Aorta (tissue), 5 donors: Measurements from ENCODE around the gene RIBC2. TPM values are rescaled to one million over a fixed set of nuclear protein-coding genes. Genes with fewer than 3 reads are reported as not detected.
"Not testable (repeated sequence)": the region's sequence is repeated elsewhere in the genome, so short reads cannot be mapped to it uniquely, and the experiment has no call there.

Experiments used
- ATAC-seq: fragments of 200-7000 bp; cut with Tn5 transposase; one replicate; pipeline ENCODE4 v1.9.1; 2022; ENCODE audit warnings: moderate library complexity; ENCODE audit not compliant: low FRiP score
- DNase-seq, 2 donors: peaks; one replicate each; pipeline ENCODE4 v3.0.0-alpha.2; 2020
- H3K27ac ChIP-seq, 2 donors: one replicate each; pipeline ENCODE4 v1.5.1; 2013; ENCODE audit warnings: low read length in 2 of 2, mild to moderate bottlenecking in 2 of 2, moderate library complexity in 2 of 2, control low read depth in 1 of 2, inconsistent platforms in 1 of 2, low read depth in 1 of 2
- H3K27me3 ChIP-seq, 2 donors: one replicate each; pipeline ENCODE4 v1.6.1; 2013; ENCODE audit warnings: control low read depth in 1 of 2, low read length in 1 of 2, mild to moderate bottlenecking in 1 of 2, moderate library complexity in 1 of 2; ENCODE audit not compliant: insufficient read depth in 2 of 2, control insufficient read depth in 1 of 2
- H3K36me3 ChIP-seq, 2 donors: one replicate each; pipeline ENCODE4 v1.6.1; 2013; ENCODE audit warnings: control low read depth in 1 of 2, low read length in 1 of 2, mild to moderate bottlenecking in 1 of 2; ENCODE audit not compliant: insufficient read depth in 2 of 2, control insufficient read depth in 1 of 2
- H3K4me1 ChIP-seq, 2 donors: one replicate each; pipeline ENCODE4 v1.6.1; 2013; ENCODE audit warnings: low read length in 2 of 2, control low read depth in 1 of 2, mild to moderate bottlenecking in 1 of 2, moderate library complexity in 1 of 2; ENCODE audit not compliant: insufficient read depth in 2 of 2, control insufficient read depth in 1 of 2
- H3K4me3 ChIP-seq, 2 donors: one replicate each; pipeline ENCODE4 v1.5.1; 2013; ENCODE audit warnings: low read length in 2 of 2, control low read depth in 1 of 2, mild to moderate bottlenecking in 1 of 2
- H3K9me3 ChIP-seq: one replicate; pipeline ENCODE4 v1.6.1; 2013; ENCODE audit warnings: mild to moderate bottlenecking, low read length; ENCODE audit not compliant: control insufficient read depth
- WGBS, 2 donors: extraction: QIAGEN DNeasy Blood & Tissue Kit; methylation state at CpG; one replicate each; pipeline ENCODE4 v1.1.7; 2013; 5-methylcytosine and 5-hydroxymethylcytosine counted together
- intact Hi-C, 2 donors: fragments of 100-400 bp; cut with DNase I; formaldehyde crosslinking; loops; one replicate each; pipeline versions ENCODE4 v1.14.2 to v1.15.0; 2022
- polyA plus RNA-seq, 2 donors: library from polyadenylated mRNA; stranded (reverse); fragments of 200-250 nt; gene quantifications; one replicate each; pipeline ENCODE4 v1.2.3, GENCODE V29; 2013
- total RNA-seq, 2 donors: library from RNA; stranded (reverse); fragmentation: NEBNext Ultra II Directional; extraction: Animal tissue kit (Norgen Biotek cat#: 25700); gene quantifications; one replicate each; pipeline ENCODE4 v1.2.1, GENCODE V29; 2021
- donor health status: healthy with polysubstance abuse.
- donor health status: Bipolar disorder and iron deficiency.
- donor health status: DM: no; HTN: no; CAD: no.
- donor health status: DM: no; HTN: no; CAD: no.
- donor health status: DM: yes; HTN: yes; CAD: no.

The RIBC2 gene
- total and polyA plus RNA-seq, 4 donors = 0.31 to 1.2 (median 0.55) TPM; not detected in 1

DNA sequence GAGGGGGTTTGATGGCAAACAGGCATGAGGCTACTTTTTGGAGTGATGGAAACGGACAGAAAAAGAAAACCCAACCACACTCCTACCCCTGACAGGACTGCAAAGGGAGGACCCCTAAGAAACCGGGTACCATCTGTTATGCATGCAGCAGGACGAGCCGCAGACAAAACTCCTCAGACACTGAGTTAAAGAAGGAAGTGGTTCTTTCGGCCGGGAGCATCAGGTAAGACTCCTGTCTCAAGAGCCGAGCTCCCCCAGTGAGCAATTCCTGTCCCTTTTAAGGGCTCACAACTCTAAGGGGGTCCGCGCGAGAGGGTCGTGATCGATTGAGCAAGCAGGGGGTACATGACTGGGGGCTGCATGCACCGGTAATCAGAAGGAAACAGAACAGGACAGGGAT lies 27.2 kb downstream of the RIBC2 start:
- intact Hi-C loops = loop anchor here (1.0 to 2.0 kb wide), 2 partner anchors 113 to 114 kb away; no protein-coding TSS in a partner anchor
- not testable (repeated sequence) for H3K36me3 ChIP-seq, H3K27me3 ChIP-seq, ATAC-seq, DNase-seq, H3K27ac ChIP-seq, H3K4me1 ChIP-seq, H3K9me3 ChIP-seq, H3K4me3 ChIP-seq
- 73 to 75% methylated on average over 13 of the region's 13 CpGs for WGBS, 2 donors

DNA sequence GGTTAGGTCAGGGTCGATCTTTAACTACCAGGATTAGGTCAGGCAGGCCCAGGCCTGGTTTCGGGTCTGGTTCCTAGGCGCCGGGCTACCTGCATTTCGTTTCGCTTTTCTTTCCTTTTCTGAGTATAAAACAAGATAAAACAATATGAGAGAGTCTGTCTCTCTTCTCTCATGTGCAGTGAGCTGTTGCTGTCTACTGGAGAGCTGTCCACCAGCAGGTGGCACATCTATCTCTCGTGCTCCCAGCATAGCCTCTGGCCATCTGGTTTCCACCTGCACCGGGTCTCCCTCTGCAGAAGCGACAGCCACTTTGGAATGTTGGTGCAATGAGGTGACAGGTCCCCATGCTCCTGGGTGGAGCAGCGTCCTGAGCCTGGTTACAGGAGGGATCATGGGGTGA lies 27.6 kb downstream of the RIBC2 start:
- no peaks in the 10 kb centered on the region for H3K36me3 ChIP-seq
- no peak overlapping the region for H3K27ac ChIP-seq
- DNase-seq (peak in 1 of 2 donors; percentile 73), ATAC-seq (peak; percentile 83)
- intact Hi-C loops = loop anchor here (1.0 to 2.0 kb wide), 2 partner anchors 112 to 114 kb away; no protein-coding TSS in a partner anchor
- no peaks in the 10 kb centered on the region for H3K9me3 ChIP-seq
- WGBS, 2 donors = 31 to 37% methylated on average over 10 of the region's 10 CpGs
- no peak overlapping the region for H3K4me3 ChIP-seq
- no peaks in the 10 kb centered on the region for H3K27me3 ChIP-seq
- H3K4me1 ChIP-seq = no peaks in the 10 kb centered on the region

- DNase-seq (no peak), ATAC-seq (no peak)
- Histone ChIP-seq H3K36me3 (no peaks in the 10 kb centered on the region), H3K4me1 (no peaks in the 10 kb centered on the region), H3K4me3 (no peak overlapping the region), H3K27ac (no peak overlapping the region), H3K27me3 (no peaks in the 10 kb centered on the region), H3K9me3 (no peaks in the 10 kb centered on the region)
- 43 to 64% methylated on average over 5 of the region's 5 CpGs for WGBS, 2 donors
- intact Hi-C loops = no loop called here
These were observed 28.6 kb downstream of the RIBC2 start for GRCh38 chr22:45442116-45442515.

GRCh38 chr22:45444168-45444567 lies 30.7 kb downstream of the RIBC2 start:
- ATAC-seq (no peak), DNase-seq (no peak)
- intact Hi-C loops = no loop called here
- H3K36me3 ChIP-seq = no peaks in the 10 kb centered on the region
- no peaks in the 10 kb centered on the region for H3K27me3 ChIP-seq
- no peak overlapping the region for H3K4me3 ChIP-seq
- no peak overlapping the region for H3K27ac ChIP-seq
- H3K4me1 ChIP-seq = no peaks in the 10 kb centered on the region
- 59 to 86% methylated on average over 3 of the region's 3 CpGs for WGBS, 2 donors
- H3K9me3 ChIP-seq = no peaks in the 10 kb centered on the region

- no peak for ATAC-seq
These were observed 31.7 kb downstream of the RIBC2 start for GRCh38 chr22:45445031-45445710.

DNA sequence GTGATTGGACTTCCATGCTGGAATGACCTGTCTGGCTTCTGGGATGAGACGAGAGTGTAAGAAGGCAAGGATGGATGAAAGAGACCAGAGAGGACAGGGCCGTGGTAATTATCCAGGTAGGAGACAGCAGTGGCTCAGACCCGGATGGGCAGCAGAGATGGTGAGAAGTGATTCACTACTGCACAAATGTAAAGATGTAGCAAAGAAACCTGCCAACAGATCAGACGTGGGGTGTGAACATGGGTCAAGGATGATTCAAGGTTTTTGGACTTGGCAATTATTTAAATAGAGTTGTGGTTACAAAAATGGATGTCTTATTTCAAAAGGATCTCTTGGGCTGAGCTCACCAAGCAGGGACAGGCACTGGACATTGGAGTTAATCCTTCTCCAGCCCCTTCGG lies 32.7 kb downstream of the RIBC2 start:
- ATAC-seq = no peak
- Histone ChIP-seq H3K27me3 (no peaks in the 10 kb centered on the region), H3K4me3 (no peak overlapping the region), H3K27ac (no peak overlapping the region), H3K9me3 (no peaks in the 10 kb centered on the region), H3K36me3 (no peaks in the 10 kb centered on the region), H3K4me1 (peaks cover 0 to 1% of the 10 kb centered on the region in 2 donors)
- DNase-seq = no peak
- WGBS, 2 donors = 88% methylated on average over 5 of the region's 5 CpGs
- intact Hi-C loops = no loop called here

More at GRCh38 chr22:45445031-45445710, 31.7 kb downstream of the RIBC2 start:
- Histone ChIP-seq H3K9me3 (no peaks in the 10 kb centered on the region), H3K36me3 (no peaks in the 10 kb centered on the region), H3K4me1 (no peaks in the 10 kb centered on the region), H3K27ac (no peak overlapping the region), H3K27me3 (no peaks in the 10 kb centered on the region), H3K4me3 (no peak overlapping the region)
- DNase-seq = no peak
- intact Hi-C loops = no loop called here
- WGBS, 2 donors = 91 to 92% methylated on average over 14 of the region's 14 CpGs

DNA sequence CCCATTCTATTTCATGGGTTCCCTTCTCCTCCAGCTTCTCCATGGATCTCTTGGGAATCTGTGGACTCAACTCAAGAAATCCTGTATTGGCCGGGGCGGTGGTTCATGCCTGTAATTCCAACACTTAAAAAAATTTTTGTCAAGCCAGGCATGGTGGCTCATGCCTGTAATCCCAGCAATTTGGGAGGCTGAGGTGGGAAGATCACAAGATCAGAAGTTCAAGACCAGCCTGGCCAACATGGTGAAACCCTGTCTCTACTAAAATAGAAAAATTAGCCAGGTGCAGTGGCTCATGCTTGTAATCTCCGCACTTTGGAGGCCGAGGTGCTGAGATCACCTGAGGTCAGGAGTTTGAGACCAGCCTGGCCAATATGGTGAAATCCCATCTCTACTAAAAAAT lies 34.1 kb downstream of the RIBC2 start:
- 71 to 82% methylated on average over 4 of the region's 4 CpGs for WGBS, 2 donors
- not testable (repeated sequence) for ATAC-seq

GRCh38 chr22:45448431-45448830 lies 34.9 kb downstream of the RIBC2 start:
- intact Hi-C loops = no loop called here

More for the DNA sequence above, 34.1 kb downstream of the RIBC2 start:
- H3K9me3 ChIP-seq, H3K4me3 ChIP-seq, intact Hi-C loops, H3K27ac ChIP-seq, H3K4me1 ChIP-seq, DNase-seq, H3K36me3 ChIP-seq, H3K27me3 ChIP-seq: not testable (repeated sequence)

DNA sequence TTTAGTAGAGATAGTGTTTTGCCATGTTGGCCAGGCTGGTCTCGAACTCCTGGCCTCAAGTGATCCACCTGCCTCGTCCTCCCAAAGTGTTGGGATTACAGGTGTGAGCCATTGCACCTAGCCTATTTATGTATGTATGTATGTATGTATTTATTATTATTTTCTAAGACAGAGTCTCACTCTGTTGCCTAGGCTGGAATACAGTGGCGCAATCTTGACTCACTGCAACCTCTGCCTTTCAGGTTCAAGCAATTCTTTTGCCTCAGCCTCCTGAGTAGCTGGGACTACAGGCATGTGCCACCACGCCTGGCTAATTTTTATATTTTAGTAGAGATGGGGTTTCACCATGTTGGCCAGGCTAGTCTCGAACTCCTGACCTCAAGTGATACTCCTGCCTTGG lies 35.9 kb downstream of the RIBC2 start:
- H3K4me3 ChIP-seq, H3K36me3 ChIP-seq, H3K9me3 ChIP-seq, ATAC-seq, H3K27ac ChIP-seq, DNase-seq, H3K27me3 ChIP-seq, intact Hi-C loops, H3K4me1 ChIP-seq: not testable (repeated sequence)
- WGBS, 2 donors = 94 to 96% methylated on average over 5 of the region's 5 CpGs

More at GRCh38 chr22:45448431-45448830, 34.9 kb downstream of the RIBC2 start:
- Histone ChIP-seq H3K27me3 (no peaks in the 10 kb centered on the region), H3K27ac (no peak overlapping the region), H3K36me3 (no peaks in the 10 kb centered on the region), H3K4me3 (no peak overlapping the region), H3K4me1 (peaks cover 0 to 1% of the 10 kb centered on the region in 2 donors), H3K9me3 (no peaks in the 10 kb centered on the region)
- DNase-seq (peak; percentile 87), ATAC-seq (peak; percentile 84)
- WGBS, 2 donors = 11 to 14% methylated on average over 9 of the region's 9 CpGs
